ENCODE measurements around the gene TSPAN16.

TSPAN16 gene

DNA sequence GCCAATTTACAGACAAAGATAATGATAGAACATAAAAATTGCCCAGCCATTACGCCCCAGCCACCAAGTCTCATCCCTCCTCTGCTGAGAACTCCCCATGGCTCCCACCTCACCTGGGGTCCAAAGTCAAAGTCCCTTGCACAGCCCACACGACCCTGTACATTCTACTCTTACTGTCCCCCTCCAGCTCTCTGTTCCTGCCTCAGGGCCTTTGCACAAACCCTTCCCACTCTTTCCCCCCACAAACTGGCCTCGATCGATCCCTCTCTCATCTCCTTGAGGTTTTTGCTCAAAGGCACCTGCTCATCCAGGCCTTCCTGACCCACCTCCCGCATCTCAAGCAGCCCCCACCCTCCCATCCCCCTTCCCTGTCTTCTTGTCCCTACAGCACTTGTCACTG is 35.0 kb upstream of the TSPAN16 start:
- Histone ChIP-seq H3K27me3 (ENCODE audit: low read depth, low read length) (no peaks in the 10 kb centered on the region), H3K4me3 (ENCODE audit: low read depth in 1 of 2, low read length in 2 of 2) (no peak overlapping the region), H3K9me3 (ENCODE audit: control insufficient read depth in 1 of 2, low read length in 2 of 2) (no peaks in the 10 kb centered on the region), H3K27ac (ENCODE audit: low read length) (no peak overlapping the region), H3K36me3 (ENCODE audit: control insufficient read depth in 1 of 2, insufficient read depth in 2 of 2, low read length in 2 of 2) (no peaks in the 10 kb centered on the region), H3K4me1 (ENCODE audit: control insufficient read depth in 1 of 2, insufficient read depth in 2 of 2, low read length in 2 of 2) (peaks cover 0 to 6% of the 10 kb centered on the region in 2 donors)

DNA sequence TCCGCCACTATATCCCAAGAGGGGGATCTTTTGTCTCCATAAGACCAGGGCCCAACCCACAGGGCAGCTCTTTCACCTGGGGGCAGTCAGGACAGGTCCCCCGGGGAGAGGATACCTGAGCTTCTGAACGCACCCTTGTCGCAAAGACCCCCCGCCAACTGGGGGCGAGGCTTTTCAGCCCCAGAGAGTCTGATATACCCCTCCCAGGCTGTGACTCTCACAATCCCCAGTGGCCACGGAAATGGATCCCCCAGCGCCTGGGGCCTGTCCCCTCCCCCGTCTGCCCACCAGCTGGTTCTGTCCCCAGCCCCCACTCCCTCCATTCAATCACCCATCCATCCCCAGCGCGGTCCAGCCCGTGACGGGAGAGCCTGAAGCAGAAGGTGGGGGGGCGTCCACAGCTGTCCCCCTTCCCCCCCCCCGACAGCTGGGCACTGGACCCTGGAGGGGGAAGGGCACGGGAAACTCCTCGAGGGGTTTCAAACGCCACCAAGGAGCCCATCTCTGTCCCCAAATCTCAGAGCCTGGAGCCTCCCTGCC is 34.5 kb upstream of the TSPAN16 start:
- Histone ChIP-seq H3K36me3 (ENCODE audit: control insufficient read depth in 1 of 2, insufficient read depth in 2 of 2, low read length in 2 of 2) (no peaks in the 10 kb centered on the region), H3K27me3 (ENCODE audit: low read depth, low read length) (no peaks in the 10 kb centered on the region), H3K4me1 (ENCODE audit: control insufficient read depth in 1 of 2, insufficient read depth in 2 of 2, low read length in 2 of 2) (peaks cover 0 to 6% of the 10 kb centered on the region in 2 donors), H3K27ac (ENCODE audit: low read length) (no peak overlapping the region), H3K9me3 (ENCODE audit: control insufficient read depth in 1 of 2, low read length in 2 of 2) (no peaks in the 10 kb centered on the region), H3K4me3 (ENCODE audit: low read depth in 1 of 2, low read length in 2 of 2) (peak overlapping the region; percentile 57 to 86)

DNA sequence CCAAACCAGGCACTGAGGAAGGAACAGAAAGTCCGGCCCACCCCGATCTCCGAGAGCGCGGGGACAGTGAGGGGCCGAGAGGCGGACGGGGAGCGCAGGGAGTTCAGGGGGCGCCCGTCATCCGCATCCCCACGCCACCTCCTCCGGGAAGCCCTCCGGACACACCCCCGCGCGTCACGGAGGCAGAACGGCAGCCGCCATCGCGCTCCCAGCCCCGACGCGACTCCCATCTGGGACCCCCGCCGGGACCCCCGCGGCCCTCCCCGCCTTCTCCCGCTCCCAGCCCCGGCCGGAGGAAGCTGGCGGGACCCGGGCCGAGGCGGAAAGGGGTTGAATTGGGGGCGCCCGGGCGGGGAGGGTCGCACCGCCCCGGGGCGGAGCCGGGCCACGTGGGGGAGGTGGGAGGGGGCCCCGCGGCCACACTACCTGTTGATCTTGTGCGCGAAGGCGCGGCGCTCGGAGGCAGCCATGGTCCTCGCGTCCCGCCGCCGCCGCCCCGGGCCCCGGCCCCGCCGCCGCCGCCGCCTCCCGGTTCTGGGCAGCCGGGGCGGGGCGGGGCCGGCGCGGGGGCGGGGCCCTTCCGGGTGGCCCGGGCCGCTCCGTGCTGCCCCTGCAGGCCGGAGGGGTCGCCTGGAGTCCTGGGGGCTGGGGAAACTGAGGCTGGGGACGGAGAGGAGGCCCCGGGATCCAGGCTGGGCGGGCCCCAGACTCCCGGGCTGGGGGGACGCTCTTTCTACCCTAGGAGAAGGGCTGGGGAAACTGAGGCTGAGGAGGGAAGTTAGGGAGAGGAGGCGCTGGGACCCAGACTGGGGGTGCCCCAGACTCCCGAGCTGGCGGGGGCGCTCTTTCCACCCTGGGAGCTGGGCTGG is 33.8 kb upstream of the TSPAN16 start, which contains the start of gene DOCK6:
DOCK6 (minus strand) TSS at position 554 of the 869 bp plus-strand sequence; CDS start at position 470, 84 bp downstream.
- no peaks in the 10 kb centered on the region for H3K27me3 ChIP-seq (ENCODE audit: low read depth, low read length)
- no peaks in the 10 kb centered on the region for H3K36me3 ChIP-seq (ENCODE audit: control insufficient read depth in 1 of 2, insufficient read depth in 2 of 2, low read length in 2 of 2)
- H3K4me3 ChIP-seq (ENCODE audit: low read depth in 1 of 2, low read length in 2 of 2), result peak within 1 kb of the TSS; percentile 57 to 86
- H3K27ac ChIP-seq (ENCODE audit: low read length), result no peak within 1 kb of the TSS
- H3K9me3 ChIP-seq (ENCODE audit: control insufficient read depth in 1 of 2, low read length in 2 of 2), result no peaks in the 10 kb centered on the region
- peaks cover 0 to 6% of the 10 kb centered on the region in 2 donors for H3K4me1 ChIP-seq (ENCODE audit: control insufficient read depth in 1 of 2, insufficient read depth in 2 of 2, low read length in 2 of 2)

DNA sequence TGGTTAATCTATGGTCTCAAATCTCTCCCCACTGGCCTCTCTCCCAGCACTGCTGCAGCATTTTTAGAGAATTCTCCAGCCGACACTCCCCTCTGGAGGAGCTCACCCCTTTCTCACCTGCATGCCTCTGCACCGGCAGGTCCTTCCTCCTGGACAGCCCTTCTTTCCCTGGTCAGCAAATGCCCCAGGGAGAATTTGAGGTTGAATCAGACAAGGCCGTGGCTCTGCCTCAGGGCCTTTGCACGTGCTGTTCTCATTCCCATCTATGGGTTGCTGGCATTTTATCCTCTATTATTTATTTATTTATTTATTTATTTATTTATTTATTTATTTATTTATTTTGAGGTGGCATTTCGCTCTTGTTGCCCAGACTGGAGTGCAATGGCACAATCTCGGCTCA is 32.2 kb upstream of the TSPAN16 start:
- no peak overlapping the region for H3K4me3 ChIP-seq (ENCODE audit: low read depth in 1 of 2, low read length in 2 of 2)
- H3K27ac ChIP-seq (ENCODE audit: low read length), result no peak overlapping the region
- peaks cover 0 to 9% of the 10 kb centered on the region in 2 donors for H3K4me1 ChIP-seq (ENCODE audit: control insufficient read depth in 1 of 2, insufficient read depth in 2 of 2, low read length in 2 of 2)
- H3K36me3 ChIP-seq (ENCODE audit: control insufficient read depth in 1 of 2, insufficient read depth in 2 of 2, low read length in 2 of 2), result no peaks in the 10 kb centered on the region
- no peaks in the 10 kb centered on the region for H3K27me3 ChIP-seq (ENCODE audit: low read depth, low read length)
- H3K9me3 ChIP-seq (ENCODE audit: control insufficient read depth in 1 of 2, low read length in 2 of 2), result no peaks in the 10 kb centered on the region

DNA sequence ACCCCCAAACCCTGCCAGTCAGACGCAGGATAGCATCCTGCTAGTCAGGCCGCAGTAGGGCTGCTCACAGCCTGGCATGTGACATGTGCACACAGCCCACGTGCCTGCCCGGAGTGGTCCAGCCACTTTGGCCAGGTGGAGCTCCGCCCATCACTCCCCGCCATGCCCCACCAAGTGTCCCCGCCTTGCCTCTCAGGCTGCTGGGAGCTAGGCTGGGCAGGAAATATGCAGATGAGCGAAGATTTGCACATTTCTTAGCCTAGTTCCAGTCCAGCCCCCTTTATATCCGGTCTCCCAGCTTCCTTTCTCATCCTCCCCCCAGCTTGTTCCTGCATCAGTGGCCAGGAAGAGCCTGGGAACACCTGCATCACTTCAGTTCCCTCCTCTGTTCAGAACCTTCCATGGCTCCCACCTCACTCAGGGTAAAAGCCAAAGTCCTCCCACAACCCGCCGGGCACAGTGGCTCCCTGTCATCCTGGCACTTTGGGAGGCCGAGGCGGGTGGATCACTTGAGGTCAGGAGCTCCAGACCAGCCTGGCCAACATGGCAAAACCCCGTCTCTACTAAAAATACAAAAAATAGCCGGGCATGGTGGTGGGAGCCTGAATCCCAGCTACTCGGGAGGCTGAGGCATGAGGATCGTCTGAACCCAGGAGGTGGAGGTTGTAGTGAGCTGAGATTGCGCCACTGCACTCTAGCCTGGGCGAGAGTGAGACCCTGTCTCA is 31.3 kb upstream of the TSPAN16 start:
- Histone ChIP-seq H3K4me3 (ENCODE audit: low read depth in 1 of 2, low read length in 2 of 2) (no peak overlapping the region), H3K9me3 (ENCODE audit: control insufficient read depth in 1 of 2, low read length in 2 of 2) (no peaks in the 10 kb centered on the region), H3K27me3 (ENCODE audit: low read depth, low read length) (no peaks in the 10 kb centered on the region), H3K27ac (ENCODE audit: low read length) (peak overlapping the region; percentile 31), H3K4me1 (ENCODE audit: control insufficient read depth in 1 of 2, insufficient read depth in 2 of 2, low read length in 2 of 2) (peaks cover 0 to 18% of the 10 kb centered on the region in 2 donors), H3K36me3 (ENCODE audit: control insufficient read depth in 1 of 2, insufficient read depth in 2 of 2, low read length in 2 of 2) (no peaks in the 10 kb centered on the region)

DNA sequence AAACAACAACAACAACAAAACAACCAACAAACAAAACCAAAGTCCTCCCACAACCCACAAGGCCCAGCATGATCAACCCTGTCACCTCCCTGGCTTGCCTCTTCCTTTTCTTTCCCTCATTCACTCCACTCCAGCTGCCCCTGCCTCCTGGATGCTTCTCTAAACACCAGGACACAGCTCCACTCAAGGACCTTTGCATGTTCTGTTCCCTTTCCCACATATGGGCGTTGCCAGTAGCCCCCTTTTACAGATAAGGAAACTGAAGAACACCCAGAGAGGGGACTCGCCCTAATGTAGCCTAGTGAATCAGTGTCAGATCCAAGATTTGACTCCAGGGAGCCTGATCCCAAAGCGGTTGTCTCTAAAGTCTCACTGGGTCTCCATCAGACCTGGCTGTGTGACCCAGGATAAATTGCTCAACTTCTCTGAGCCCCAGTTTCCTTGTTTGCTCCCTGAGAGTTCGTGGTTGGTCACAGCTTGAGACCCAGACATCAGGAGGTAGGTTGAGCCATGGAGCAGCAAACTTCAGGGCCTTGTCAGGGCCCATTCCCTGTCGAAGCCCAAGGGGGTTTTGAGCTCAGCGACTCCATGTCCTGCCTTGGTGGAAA is 30.7 kb upstream of the TSPAN16 start:
- peaks cover 0 to 21% of the 10 kb centered on the region in 2 donors for H3K4me1 ChIP-seq (ENCODE audit: control insufficient read depth in 1 of 2, insufficient read depth in 2 of 2, low read length in 2 of 2)
- peak overlapping the region; percentile 76 for H3K27ac ChIP-seq (ENCODE audit: low read length)
- H3K27me3 ChIP-seq (ENCODE audit: low read depth, low read length), result no peaks in the 10 kb centered on the region
- no peaks in the 10 kb centered on the region for H3K9me3 ChIP-seq (ENCODE audit: control insufficient read depth in 1 of 2, low read length in 2 of 2)
- no peak overlapping the region for H3K4me3 ChIP-seq (ENCODE audit: low read depth in 1 of 2, low read length in 2 of 2)
- no peaks in the 10 kb centered on the region for H3K36me3 ChIP-seq (ENCODE audit: control insufficient read depth in 1 of 2, insufficient read depth in 2 of 2, low read length in 2 of 2)

DNA sequence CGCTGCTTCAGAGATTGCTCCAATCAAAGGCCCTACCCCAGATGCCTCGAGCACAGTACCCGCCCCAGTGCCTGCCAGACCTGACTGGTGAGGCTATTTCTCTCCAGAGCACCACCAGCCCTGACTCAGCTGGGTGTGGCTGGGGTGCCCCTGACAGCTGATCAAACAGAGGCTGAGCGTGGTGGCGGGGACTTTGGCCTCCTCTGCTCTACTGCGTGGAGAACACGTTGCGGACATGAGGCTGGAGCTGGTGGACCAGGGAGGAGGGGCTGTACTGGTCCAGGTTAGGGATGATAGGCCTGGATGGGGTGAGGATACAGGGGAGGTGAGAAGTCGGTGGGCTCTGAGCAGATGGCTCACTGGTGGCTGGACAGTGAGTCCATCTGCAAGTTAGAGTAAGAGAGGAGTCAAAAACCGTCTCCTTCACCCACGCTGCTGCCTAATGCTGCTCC is 30.1 kb upstream of the TSPAN16 start:
- no peak overlapping the region for H3K4me3 ChIP-seq (ENCODE audit: low read depth in 1 of 2, low read length in 2 of 2)
- no peaks in the 10 kb centered on the region for H3K9me3 ChIP-seq (ENCODE audit: control insufficient read depth in 1 of 2, low read length in 2 of 2)
- peak overlapping the region; percentile 76 for H3K27ac ChIP-seq (ENCODE audit: low read length)
- no peaks in the 10 kb centered on the region for H3K27me3 ChIP-seq (ENCODE audit: low read depth, low read length)
- peaks cover 0 to 21% of the 10 kb centered on the region in 2 donors for H3K4me1 ChIP-seq (ENCODE audit: control insufficient read depth in 1 of 2, insufficient read depth in 2 of 2, low read length in 2 of 2)
- no peaks in the 10 kb centered on the region for H3K36me3 ChIP-seq (ENCODE audit: control insufficient read depth in 1 of 2, insufficient read depth in 2 of 2, low read length in 2 of 2)

DNA sequence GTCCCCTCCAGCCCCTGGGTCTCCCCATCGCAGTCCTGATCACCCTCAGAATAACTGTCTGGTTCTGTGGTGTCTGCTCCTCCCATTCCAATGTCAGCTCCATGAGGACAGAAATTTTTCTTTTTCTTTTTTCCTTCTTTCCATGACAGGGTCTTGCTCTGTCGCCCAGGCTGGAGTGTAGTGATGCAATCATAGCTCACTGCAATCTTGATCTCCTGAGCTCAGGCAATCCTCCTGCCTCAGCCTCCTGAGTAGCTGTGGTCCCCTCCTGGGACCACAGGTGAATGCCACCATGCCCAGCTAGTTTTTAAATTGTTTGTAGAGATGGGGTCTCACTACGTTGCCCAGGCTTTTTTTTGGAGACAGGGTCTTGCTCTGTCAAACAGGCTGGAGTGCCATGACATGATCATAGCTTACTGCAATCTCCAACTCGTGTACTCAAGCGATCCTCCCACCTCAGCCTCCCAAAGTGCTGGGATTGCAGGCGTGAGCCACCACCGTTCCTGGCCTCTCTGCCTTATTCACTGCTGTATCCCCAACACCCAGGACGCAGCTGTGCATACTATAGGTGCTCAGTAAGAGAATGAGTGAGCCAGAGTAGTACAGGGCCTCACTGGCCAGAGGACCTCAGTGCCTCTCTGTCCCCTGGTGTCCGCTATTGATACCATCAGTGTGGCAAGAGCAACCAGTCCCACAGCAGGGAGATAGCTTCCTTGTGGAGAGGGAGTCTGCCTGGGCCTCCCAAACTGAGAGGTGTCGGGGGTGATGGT is 28.5 kb upstream of the TSPAN16 start:
- Histone ChIP-seq H3K27ac (ENCODE audit: low read length) (no peak overlapping the region), H3K36me3 (ENCODE audit: control insufficient read depth in 1 of 2, insufficient read depth in 2 of 2, low read length in 2 of 2) (no peaks in the 10 kb centered on the region), H3K4me3 (ENCODE audit: low read depth in 1 of 2, low read length in 2 of 2) (no peak overlapping the region), H3K9me3 (ENCODE audit: control insufficient read depth in 1 of 2, low read length in 2 of 2) (no peaks in the 10 kb centered on the region), H3K4me1 (ENCODE audit: control insufficient read depth in 1 of 2, insufficient read depth in 2 of 2, low read length in 2 of 2) (peaks cover 0 to 21% of the 10 kb centered on the region in 2 donors), H3K27me3 (ENCODE audit: low read depth, low read length) (no peaks in the 10 kb centered on the region)

DNA sequence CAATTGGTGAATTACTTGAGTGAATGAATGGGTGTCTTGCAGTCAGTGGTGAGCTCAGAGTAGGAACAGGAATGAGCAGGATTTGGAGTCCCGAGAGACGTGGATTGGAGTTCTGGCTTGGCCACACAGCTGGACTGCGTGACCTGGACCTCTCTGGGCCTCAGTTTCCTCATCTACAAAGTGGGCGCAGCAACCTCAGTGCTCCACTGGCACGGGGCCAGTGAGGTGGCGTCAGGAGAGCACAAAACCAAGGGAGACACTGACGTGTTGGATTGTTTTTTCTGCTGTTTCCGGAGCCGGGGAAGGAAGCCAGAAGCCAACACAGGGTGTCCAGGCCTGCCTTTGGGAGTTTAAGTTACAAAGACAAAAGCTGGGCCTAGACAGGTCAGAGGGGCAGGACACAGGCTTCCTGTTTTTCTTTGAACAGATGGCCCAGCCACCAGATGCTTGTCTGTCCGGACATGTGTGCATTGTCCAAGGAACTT is 27.1 kb upstream of the TSPAN16 start:
- Histone ChIP-seq H3K27ac (ENCODE audit: low read length) (peak overlapping the region; percentile 29), H3K4me3 (ENCODE audit: low read depth in 1 of 2, low read length in 2 of 2) (no peak overlapping the region), H3K27me3 (ENCODE audit: low read depth, low read length) (no peaks in the 10 kb centered on the region), H3K36me3 (ENCODE audit: control insufficient read depth in 1 of 2, insufficient read depth in 2 of 2, low read length in 2 of 2) (no peaks in the 10 kb centered on the region), H3K9me3 (ENCODE audit: control insufficient read depth in 1 of 2, low read length in 2 of 2) (no peaks in the 10 kb centered on the region), H3K4me1 (ENCODE audit: control insufficient read depth in 1 of 2, insufficient read depth in 2 of 2, low read length in 2 of 2) (peaks cover 0 to 15% of the 10 kb centered on the region in 2 donors)

DNA sequence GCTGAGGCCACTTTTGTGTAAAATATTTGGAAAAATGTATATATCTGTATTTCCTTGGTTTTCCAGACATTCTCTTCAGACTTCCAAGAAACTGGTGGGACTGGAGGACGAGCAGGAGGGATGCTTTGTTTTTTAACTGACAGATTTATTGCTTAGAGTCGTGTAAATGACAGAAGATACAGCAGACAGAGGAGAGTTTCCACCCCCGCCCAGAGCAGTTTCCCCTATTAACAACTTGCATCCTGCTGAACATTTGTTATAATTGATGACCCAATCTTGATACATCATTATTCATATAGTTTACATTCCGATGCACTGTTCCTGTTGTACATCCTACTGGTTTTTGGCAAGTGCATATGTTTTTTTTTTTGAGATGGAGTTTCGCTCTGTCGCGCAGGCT is 26.6 kb upstream of the TSPAN16 start:
- H3K27ac ChIP-seq (ENCODE audit: low read length), result peak overlapping the region; percentile 29
- no peaks in the 10 kb centered on the region for H3K36me3 ChIP-seq (ENCODE audit: control insufficient read depth in 1 of 2, insufficient read depth in 2 of 2, low read length in 2 of 2)
- no peaks in the 10 kb centered on the region for H3K27me3 ChIP-seq (ENCODE audit: low read depth, low read length)
- H3K4me1 ChIP-seq (ENCODE audit: control insufficient read depth in 1 of 2, insufficient read depth in 2 of 2, low read length in 2 of 2), result peaks cover 0 to 16% of the 10 kb centered on the region in 2 donors
- H3K4me3 ChIP-seq (ENCODE audit: low read depth in 1 of 2, low read length in 2 of 2), result no peak overlapping the region
- H3K9me3 ChIP-seq (ENCODE audit: control insufficient read depth in 1 of 2, low read length in 2 of 2), result no peaks in the 10 kb centered on the region

Data from muscle layer of duodenum (tissue), 2 donors.